GM19025 (cell line): ENCODE data around the gene SPEG.

ENCODE experiments used
- ATAC-seq: cut with Tn5 transposase; IDR thresholded peaks from one replicate; pipeline ENCODE4 v1.9.1; 2021; ENCODE audit warnings: mild to moderate bottlenecking, low read depth, moderate library complexity; ENCODE audit not compliant: unreplicated experiment

SPEG gene

GRCh38 chr2:219491278-219491963, 56.8 kb downstream of the SPEG start:
- ATAC-seq, result no peak

DNA sequence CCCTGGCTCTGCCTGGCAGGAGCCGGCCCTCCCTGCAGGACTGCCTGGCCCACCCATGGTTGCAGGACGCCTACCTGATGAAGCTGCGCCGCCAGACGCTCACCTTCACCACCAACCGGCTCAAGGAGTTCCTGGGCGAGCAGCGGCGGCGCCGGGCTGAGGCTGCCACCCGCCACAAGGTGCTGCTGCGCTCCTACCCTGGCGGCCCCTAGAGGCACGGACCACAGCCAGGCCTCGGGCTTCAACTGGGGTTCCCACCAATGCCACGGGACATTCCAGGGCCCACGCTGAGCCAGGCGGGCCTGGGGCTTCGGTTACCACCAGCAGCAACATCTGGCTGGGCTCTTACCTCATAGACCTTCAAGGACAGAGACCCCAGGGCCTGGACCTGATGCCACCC, 57.9 kb downstream of the SPEG start:
- no peak for ATAC-seq

- ATAC-seq, result no peak
These were observed 58.4 kb downstream of the SPEG start for GRCh38 chr2:219493086-219493485.

GRCh38 chr2:219494952-219495530, 60.4 kb downstream of the SPEG start:
- ATAC-seq, result no peak

DNA sequence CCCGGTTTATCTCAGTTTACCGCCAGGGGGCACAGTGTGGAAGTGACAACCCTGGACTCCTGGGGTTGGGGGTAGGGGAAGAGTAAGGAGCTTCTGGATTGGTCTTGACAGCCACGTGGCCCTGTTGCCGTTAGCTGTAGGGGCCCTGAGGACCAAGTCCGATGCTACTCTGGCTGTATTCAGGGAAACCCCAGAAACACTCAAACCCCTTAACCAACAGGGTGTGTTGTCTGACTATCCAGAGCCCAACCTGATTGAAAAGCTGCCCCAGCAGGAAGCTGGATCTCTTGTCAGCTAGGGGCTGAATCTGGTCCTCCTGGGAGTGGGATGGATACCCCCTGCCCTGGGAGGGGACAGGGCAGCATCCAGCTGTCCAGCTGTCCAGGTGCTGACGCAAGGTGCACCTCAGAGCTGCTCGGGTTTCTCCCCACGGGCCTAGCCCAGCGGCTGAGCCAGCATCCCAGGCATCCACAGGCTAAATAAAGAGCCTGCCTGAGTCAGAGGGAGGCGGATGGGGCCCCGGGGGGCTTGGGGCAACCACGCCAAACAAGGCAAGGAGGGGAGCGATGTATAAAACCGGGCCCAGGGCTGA, 61.0 kb downstream of the SPEG start:
- peak; percentile 16 for ATAC-seq

- ATAC-seq, result no peak
These were observed 61.7 kb downstream of the SPEG start for GRCh38 chr2:219496247-219496824.

DNA sequence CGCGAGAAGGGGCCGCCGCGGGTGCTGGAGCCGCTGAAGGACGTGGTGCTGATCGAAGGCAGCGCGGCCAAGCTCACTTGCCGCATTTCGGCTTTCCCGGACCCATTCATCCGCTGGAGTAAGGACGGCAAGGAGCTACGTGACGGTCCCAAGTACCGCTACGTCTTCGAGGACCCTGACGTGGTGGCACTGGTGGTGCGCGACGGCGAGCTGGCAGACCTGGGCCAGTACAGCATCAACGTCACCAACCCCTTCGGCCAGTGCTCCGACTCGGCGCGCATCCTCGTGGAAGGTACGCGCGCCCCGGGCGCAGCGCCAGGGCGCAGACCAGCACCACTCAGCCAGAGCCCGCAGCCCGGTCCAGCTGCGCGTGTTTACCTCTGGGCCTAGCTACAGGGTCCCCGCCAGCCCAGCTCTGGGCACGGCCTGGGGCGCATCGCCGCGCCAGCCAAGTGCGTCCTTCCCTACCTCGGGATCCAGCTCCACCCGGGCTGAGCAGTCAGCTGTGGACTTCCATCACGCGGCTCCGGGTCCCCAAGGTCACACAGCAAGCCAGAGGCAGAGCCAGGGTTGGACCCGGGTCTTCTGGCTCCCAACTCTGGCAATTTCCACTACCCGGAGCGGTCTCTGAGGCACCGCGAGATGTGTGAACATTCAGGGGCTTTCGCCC, 62.3 kb downstream of the SPEG start:
- ATAC-seq, result no peak

DNA sequence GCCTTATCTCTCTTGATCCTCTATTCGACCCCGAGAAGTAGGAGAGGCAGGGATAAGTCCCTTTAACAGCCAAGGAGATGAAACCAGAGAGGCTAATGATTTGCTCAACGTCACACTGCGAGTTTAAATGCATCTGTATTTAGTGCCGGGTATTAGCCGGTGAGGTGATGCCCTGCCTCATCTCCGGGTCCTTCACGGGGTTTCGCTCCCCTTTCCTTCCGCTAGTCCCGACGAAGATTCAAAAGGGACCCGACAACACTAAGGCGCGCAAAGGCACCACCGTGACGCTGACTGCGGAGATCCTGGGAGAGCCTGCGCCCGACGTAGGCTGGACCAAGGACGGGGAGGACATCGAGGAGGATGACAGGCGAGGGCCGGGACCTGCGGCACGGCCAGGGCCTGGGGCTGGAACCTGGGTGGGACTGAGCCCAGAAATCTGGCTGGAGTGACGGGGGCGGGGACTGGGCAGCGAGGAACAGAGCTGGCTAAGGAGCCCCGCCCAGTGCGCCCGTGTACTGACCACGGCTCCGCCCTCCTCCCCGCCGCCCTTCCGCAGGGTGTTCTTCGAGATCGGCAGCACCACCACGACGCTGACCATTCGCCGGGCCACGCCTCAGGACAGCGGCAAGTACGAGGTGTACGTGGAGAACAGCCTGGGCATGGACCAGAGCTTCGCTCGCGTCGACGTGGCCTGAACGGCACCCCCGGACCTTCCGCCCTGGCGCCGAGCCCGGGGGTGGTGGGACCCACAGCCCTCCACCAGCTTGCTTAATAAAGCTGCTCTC, 63.0 kb downstream of the SPEG start:
- no peak for ATAC-seq

GRCh38 chr2:219498280-219499057, 63.8 kb downstream of the SPEG start, which contains the start of gene GMPPA:
Gene GMPPA, plus strand, starts transcription at chr2:219498891. Its CDS starts 1,085 bp downstream, at chr2:219499976.
- ATAC-seq, result peak; percentile 92

GRCh38 chr2:219499058-219499307, 64.3 kb downstream of the SPEG start:
- ATAC-seq, result no peak

DNA sequence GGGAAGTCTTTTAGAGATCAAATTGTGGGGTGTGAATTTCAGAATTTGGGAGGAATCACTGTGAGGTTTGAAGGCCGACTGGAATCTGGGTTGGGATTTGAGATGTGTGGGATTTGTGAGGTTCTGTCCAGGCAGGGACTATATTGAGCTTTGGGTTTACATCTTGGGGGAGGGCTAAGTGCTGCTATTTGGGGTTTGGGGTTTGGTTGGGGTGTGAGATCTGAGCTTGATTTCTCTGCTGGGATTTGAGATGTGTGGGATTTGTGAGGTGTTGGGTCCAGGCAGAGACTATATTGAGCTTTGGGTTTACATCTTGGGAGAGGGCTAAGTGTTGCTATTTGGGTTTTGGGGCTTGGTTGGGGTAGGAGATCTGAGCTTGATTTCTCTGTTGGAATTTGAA, 64.9 kb downstream of the SPEG start:
- no peak for ATAC-seq

DNA sequence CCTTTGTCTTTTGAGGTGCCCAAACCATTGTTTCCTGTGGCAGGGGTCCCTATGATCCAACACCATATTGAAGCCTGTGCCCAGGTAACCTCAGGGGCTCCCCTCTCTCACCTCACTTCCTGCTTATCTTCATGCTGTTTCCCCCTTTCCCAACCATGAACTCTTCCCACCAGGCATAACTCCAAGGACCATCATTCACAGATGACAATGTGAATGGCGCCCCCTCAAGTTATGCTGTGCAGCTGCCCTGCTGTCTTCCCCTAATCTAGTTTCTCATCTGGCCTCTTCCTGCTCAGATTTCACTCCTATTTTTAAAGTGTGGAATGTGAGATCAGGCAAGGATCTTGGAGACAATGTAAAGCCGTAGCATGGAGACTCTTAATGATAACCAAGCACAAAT, 65.5 kb downstream of the SPEG start:
- ATAC-seq, result no peak

- no peak for ATAC-seq
These were observed 67.2 kb downstream of the SPEG start for GRCh38 chr2:219501849-219502248.

- ATAC-seq, result no peak
These were observed 68.0 kb downstream of the SPEG start for GRCh38 chr2:219502618-219503017.

- ATAC-seq, result no peak
These were observed 70.9 kb downstream of the SPEG start for GRCh38 chr2:219505585-219505984.

DNA sequence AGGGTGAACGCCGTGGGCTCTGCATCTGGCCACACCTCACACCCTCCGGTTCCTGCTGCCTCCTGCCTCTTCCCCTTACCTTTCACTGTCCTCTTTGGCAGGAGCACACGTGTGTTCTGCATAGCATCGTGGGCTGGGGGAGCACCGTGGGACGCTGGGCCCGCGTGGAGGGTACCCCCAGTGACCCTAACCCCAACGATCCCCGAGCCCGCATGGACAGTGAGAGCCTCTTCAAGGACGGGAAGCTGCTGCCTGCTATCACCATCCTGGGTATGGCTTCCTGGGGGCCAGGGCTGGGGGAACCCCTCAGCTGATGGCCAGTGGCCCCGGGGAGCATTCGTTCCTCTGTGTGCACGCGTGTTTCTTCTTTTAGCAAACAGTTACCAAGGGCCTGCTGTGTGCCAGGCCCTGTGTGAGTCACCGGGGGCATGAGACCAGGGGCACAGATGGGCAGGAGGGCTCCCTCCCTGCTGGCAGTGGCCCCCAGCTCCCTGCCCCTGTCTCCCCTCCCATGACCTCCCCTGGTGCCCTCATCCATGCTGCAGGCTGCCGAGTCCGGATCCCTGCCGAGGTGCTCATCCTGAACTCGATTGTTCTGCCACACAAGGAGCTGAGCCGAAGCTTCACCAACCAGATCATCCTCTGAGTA, 71.6 kb downstream of the SPEG start:
- ATAC-seq, result no peak

DNA sequence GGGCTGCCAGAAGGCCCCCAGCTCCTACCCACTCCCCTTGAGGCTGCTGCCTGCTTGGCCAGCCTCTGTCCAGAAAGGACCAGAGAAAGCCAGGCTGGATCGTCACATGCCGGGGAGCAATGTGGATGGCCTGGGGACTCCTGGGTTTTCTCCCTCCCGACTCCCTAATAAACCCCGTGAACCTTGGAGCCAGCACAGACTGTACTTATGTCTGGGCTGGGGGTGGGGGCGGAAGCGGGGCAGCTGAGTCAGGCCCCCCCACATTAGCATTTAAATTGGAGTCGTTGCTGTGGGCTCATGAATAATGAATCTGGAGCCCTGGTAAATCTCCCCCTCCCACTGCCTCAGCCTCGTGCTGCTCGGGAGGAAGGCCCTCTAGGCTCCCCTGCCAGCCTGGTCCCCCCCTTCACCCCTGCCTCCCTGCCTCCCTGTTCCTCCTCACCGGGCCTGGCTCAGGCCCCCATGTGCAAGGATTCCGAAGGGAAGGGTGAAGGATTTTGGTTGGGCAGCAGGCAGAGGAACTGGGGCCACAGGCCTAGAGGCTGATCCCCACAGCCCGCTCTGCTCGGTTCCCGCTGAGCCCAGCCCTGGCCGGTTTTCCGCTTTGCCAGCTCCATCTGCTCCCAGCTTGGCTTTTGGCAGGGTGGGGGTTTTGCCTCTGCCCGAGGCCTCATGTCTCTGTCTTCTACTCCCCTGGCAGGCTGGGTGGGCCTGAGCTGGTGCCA, 72.3 kb downstream of the SPEG start:
- no peak for ATAC-seq

GRCh38 chr2:219507581-219508443, 73.2 kb downstream of the SPEG start:
- ATAC-seq, result no peak
